K562 (cell line): Measurements from ENCODE around the gene DYNLT4.

Experiments
- ARID4B ChIP-seq: sonication (generic); formaldehyde crosslinking; IDR thresholded peaks from 2 replicates; pipeline ENCODE4 v1.8.0; 2022; ENCODE audit warnings: mild to moderate bottlenecking, missing genetic modification reagents
- CREB1 ChIP-seq, 2 experiments: sonication (generic) in 1 of 2; formaldehyde crosslinking in 1 of 2; IDR thresholded peaks; 2 replicates each; pipeline versions ENCODE4 v1.6.1 to v1.8.0; 2012 to 2022; ENCODE audit warnings: inconsistent platforms in 1 of 2, mild to moderate bottlenecking in 1 of 2, missing genetic modification reagents in 1 of 2, moderate library complexity in 1 of 2
- CTCF ChIP-seq, 3 experiments: IDR thresholded peaks in 2 of 3; conservative IDR thresholded peaks in 1 of 3; 2 replicates each; pipeline ENCODE4 v1.5.1; 2011 to 2012; ENCODE audit warnings: low read length in 3 of 3, mild to moderate bottlenecking in 3 of 3, control low read depth in 2 of 3, improper control_type of control experiment in 1 of 3, inconsistent platforms in 1 of 3, low read depth in 1 of 3, mixed read lengths in 1 of 3, moderate library complexity in 1 of 3; ENCODE audit not compliant: insufficient read depth in 2 of 3
- MLX ChIP-seq, 2 experiments: fragments of 450-650 bp in 1 of 2; sonication (generic) in 1 of 2; formaldehyde crosslinking; conservative IDR thresholded peaks; 2 replicates each; pipeline versions ENCODE4 v1.4.0 to v1.8.1; 2020 to 2022; ENCODE audit warnings: mild to moderate bottlenecking in 1 of 2, missing genetic modification reagents in 1 of 2
- POLR2A ChIP-seq: fragments of 450-650 bp; conservative IDR thresholded peaks from 2 replicates; pipeline ENCODE4 v1.6.1; 2016
- YY1 ChIP-seq, 3 experiments: IDR thresholded peaks; 2 replicates each; pipeline ENCODE4 v1.6.1; 2011; ENCODE audit warnings: low read length in 2 of 3, mild to moderate bottlenecking in 2 of 3, moderate library complexity in 2 of 3, borderline replicate concordance in 1 of 3, control low read depth in 1 of 3, low read depth in 1 of 3; ENCODE audit not compliant: insufficient read depth in 3 of 3, insufficient replicate concordance in 2 of 3, control insufficient read depth in 1 of 3, insufficient read length in 1 of 3; ENCODE audit errors: extremely low read depth in 1 of 3
- ZNF436 ChIP-seq: fragments of 250-450, 450-650 bp; sonication (Bioruptor Pico); formaldehyde crosslinking; IDR thresholded peaks from 2 replicates; pipeline ENCODE4 v1.7.0; 2020; ENCODE audit warnings: mild to moderate bottlenecking

GRCh38 chr1:44848456-44849181 is 41.5 kb upstream of the DYNLT4 start:
- TF ChIP-seq POLR2A (no peak), YY1 (IDR thresholded peaks at IDR 0.05; ENCODE audit: borderline replicate concordance in 1 of 3, control insufficient read depth in 1 of 3, extremely low read depth in 1 of 3, insufficient read depth in 3 of 3, insufficient read length in 1 of 3, insufficient replicate concordance in 2 of 3, low read depth in 1 of 3, low read length in 2 of 3) (no peak), ARID4B (CRISPR knock-in tag) (no peak), CTCF (IDR thresholded peaks at IDR 0.05 in 2 of 3, conservative IDR thresholded peaks at IDR 0.05 in 1 of 3; ENCODE audit: insufficient read depth in 2 of 3, low read depth in 1 of 3, low read length in 3 of 3) (no peak), ZNF436 (CRISPR knock-in tag) (no peak), MLX (CRISPR knock-in tag; conservative IDR thresholded peaks at IDR 0.05) (no peak), CREB1 (IDR thresholded peaks at IDR 0.05) (no peak), CREB1 (CRISPR knock-in tag; IDR thresholded peaks at IDR 0.05) (no peak)
